GM19397 (cell line): ENCODE data around the gene PSMD6.

Source experiments
- ATAC-seq: cut with Tn5 transposase; IDR thresholded peaks from one replicate; pipeline ENCODE4 v1.9.1; 2021; ENCODE audit warnings: mild to moderate bottlenecking, moderate library complexity; ENCODE audit not compliant: unreplicated experiment

The PSMD6 gene

DNA sequence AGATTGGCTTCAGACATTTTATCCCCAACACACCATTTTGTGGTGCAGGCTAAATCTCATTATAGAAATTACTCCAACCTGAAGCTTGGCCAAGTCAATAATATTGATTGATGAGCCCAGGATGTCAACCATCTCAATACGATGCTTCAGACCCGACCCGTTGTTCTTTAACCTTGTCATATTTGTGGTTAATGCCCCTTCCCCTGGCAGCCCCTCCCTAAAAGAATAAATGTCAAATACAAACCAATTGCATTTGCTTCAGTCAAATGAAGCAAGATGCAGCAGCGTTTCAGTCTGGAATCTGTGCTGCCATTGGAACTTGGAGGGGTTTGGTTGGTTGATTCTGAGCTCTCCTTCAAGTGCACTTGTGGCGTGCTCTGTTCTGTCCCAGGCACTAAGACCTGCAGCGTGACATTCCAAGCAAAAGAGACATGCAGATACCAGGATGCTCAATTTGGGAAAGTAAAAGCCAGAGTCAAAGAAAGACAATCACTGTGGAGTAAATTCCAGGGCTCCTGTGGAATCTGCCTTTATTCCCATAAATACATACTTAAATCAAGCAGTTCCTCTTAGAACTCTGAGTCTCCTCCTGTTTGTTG lies 23.8 kb upstream of the PSMD6 start:
- no peak for ATAC-seq

- ATAC-seq = no peak
These were observed 23.3 kb upstream of the PSMD6 start for GRCh38 chr3:64046592-64046991.

GRCh38 chr3:64042952-64043351 lies 19.7 kb upstream of the PSMD6 start:
- ATAC-seq = no peak

DNA sequence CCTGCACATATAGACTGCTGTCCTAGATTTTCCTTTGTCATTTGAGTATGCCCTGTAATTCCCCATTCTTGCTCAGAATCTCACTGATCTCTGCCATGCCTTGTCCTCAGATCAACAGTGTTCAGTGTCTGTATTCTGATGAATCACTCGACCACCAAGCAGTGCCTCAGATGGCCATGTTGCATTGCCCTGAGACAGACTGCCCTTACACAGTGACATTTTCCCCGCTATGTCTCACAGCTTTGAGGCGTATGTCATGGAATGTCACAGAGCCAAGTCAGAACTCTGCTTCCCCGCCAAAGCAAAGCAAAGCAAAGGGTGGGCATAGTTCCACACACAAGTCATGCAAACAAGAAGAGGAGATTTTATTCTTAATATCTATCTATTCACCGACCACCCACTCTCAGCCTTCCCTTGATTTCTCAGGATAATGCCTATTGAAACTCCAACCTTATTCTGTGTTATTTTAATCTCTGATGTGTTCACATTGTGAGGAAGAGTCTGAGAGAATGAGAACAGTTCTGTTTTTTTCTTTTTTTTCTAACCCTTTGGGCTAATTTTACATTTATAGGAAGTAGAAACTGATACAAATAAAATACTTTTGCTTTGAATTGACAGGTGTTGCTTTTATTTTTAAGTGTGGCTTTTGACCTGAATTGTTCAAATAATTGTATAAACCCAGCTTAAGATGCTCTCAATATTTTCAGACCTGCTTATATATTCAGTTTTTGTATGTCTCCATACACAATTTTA lies 16.9 kb upstream of the PSMD6 start:
- no peak for ATAC-seq

DNA sequence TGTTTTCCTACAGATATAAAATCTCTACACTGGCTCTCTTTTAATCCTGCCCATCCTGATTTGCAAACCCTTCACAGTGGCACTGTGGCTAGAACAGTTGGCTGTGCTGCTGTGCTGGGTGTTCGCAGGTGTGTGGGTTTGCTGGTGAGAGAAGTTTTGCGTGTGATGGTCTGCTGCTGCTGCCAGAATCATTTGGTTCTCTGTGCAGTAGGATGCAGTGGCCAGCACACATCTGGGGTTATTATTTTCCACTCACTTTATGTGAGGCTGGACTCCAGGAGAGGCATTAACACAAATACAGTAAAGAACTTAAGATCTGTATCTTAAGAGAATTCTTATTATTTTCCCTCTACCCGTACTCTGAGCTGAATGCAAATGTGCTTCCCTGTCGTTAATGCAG lies 16.0 kb upstream of the PSMD6 start:
- ATAC-seq = no peak

DNA sequence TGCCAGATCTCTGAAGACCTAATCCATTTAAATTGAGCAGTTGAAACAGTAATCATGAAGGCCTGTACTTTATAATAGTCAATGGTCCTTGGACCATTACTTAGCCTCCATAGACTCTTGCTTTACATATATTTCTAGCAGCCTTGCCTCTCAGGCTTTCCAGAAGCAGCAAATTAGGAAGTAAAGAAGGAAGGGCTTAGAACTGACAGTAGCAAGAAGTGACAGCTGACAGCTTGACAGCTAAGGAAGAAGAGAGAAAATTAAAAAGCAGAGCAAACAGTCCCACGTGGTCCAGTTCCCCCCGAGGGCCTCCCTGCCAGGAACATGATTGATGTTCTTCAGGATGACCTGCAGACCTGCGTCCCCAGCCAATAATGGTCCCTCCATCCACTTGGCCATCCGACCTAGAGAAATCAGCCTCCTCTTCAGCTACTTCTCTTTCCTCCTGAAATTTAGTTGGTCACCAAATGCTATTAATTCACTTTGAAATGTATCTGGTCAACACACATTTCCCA lies 15.0 kb upstream of the PSMD6 start:
- no peak for ATAC-seq

DNA sequence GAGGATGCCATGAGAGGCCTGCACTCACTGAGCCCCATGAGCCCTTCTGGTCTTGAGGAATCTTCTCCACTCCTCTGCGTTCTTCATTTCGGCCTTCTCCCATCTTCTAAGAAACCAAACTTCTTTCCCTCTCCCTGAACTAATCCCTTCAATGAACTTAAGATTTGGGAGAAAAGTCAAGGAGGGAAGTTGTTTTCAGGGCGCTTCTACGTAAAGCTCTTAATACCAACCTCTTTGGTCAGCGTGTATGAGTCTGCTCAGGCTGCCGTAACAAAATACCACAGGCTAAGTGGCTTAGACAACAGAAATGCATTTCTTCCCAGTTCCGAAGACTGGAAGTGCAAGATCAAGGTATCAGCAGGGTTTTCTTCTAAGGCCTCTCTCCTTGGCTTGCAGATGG lies 13.8 kb upstream of the PSMD6 start:
- ATAC-seq = no peak

DNA sequence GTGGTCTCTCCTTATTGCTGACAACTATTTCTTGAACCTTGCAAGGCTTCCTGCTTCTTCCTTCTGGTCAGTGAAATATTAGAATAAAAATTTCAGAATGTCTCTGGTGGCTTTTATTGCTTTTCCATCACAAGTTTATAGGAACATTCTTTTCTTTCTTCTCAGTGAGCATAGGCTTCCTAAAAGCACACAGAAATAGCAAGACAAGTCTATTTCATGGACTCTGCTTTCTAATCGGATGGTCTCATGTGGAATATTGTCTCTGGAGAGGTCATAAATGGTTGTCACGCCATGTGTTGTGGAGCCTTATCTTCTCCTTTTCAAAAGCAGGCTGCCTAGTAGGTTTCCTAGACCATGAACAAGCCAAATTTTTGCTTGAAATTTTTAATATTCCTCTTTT lies 9.8 kb upstream of the PSMD6 start:
- ATAC-seq = no peak

GRCh38 chr3:64031540-64032508 lies 8.5 kb upstream of the PSMD6 start:
- no peak for ATAC-seq

GRCh38 chr3:64030741-64031140 lies 7.4 kb upstream of the PSMD6 start:
- peak; percentile 98 for ATAC-seq

DNA sequence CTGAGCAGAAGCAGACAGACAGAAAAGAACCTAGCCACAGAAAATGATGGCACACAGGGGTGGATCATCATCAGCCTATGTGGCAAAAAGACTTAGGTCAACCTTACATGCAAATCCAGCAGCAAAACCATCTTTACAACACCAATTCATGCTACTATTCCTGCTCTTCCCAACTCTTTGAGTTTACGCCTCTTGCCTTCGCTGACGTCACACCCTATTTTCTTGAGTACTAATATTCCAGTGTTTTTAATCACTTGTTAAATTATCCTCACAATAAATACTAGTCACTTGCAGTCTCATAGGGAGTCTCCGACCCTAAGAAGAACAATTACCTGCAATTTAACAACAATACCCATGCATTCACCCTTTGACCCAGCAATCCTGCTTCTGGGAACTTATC lies 6.0 kb upstream of the PSMD6 start:
- no peak for ATAC-seq

DNA sequence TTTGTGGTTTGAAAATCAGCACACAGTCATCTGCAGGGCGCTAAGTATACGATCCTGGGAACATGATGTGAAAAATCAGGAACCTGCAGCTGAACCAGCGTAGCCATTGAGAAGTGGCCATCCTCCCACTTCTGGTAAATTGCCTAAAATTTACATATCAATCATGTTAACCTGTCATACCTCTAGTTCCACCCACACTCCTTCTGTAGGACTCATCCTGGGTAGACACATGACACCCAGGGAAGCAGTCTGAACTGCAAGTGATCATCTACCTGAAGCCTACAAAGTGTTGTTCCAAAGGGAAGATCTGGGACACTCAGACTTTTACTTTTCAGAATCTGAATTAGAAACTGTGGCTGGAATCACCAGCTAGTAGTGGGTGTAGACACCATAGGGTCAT lies 5.5 kb upstream of the PSMD6 start:
- ATAC-seq = no peak

DNA sequence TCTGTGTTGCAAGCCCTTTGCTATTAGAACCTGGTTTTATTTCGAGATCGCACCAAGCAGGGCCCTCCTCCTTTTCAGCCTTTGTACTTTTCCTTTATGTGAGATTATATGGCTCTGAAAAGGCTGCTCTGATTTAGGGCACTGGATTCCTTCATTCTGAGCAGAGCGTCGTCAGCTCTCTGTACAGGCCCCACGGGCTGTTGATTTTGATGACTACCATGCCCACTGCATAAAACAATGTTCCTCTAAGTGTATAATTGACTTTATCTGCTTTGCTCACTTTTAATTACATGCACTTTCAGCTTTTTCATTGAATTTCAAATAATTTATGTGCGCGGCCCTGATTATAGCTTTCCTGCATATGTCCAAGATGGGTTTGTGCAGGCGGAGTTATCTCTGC lies 4.4 kb upstream of the PSMD6 start:
- no peak for ATAC-seq

- ATAC-seq = no peak
These were observed 3.1 kb upstream of the PSMD6 start for GRCh38 chr3:64026346-64026745.

- ATAC-seq = peak; percentile 3
These were observed 548 bp upstream of the PSMD6 start for GRCh38 chr3:64023861-64024223.

- ATAC-seq = peak; percentile 7
These were observed 675 bp downstream of the PSMD6 start for GRCh38 chr3:64022451-64023186.

DNA sequence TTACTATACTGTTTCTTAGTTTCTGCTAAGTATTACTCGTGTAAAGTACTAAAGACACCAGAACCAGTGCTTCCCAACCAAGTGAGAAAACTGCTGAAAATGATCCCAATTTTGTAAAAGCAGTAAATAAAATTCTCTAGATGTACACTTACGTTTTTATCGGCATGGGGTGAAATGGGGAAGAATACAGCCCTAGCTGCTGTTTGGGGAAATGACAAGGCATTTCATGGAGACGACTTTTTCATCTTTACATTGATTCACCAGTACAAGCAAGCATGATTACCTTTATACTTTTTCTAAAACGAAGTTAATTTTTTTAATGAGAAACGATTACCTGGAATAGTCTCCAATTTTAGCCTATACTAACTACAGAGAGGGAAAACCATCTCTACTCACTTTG lies 1.4 kb downstream of the PSMD6 start:
- no peak for ATAC-seq

GRCh38 chr3:64019879-64020278 lies 3.4 kb downstream of the PSMD6 start:
- ATAC-seq = no peak

GRCh38 chr3:64019271-64019670 lies 4.0 kb downstream of the PSMD6 start:
- no peak for ATAC-seq

GRCh38 chr3:64016941-64017620 lies 6.2 kb downstream of the PSMD6 start:
- no peak for ATAC-seq
